ENCODE data around the gene FKBP11. TPM values are rescaled to one million over a fixed set of nuclear protein-coding genes. Genes with fewer than 3 reads are reported as not detected.

Gene FKBP11
- total RNA-seq, 1 donor from 2014 or later: 12.3 TPM

DNA sequence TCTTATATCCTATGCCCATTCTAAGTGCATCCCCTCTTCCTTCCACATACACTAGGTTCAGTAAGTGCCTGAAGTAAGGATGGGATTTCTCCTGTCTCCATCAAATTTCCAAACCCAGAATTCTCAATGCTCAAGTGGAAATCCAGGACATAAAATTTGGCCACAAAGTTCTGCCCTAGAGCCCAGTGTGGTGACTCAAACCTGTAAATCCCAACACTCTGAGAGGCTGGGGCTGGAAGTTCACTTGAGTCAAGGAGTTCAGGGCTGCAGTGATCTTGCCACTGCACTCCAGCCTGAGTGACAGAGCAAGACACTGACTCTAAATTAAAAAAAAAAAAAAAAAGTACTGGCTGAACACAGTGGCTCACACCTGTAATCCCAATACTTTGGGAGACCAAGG lies 36.5 kb upstream of the FKBP11 start:
- no peak for TF ChIP-seq CTCF (IDR thresholded peaks at IDR 0.05; ENCODE audit: partially characterized antibody, unreplicated experiment)
- Mint-ChIP-seq H3K27ac (ENCODE audit: unreplicated experiment) (no peak overlapping the region), H3K4me1 (ENCODE audit: low read depth, unreplicated experiment) (no peaks in the 10 kb centered on the region), H3K4me3 (ENCODE audit: unreplicated experiment) (no peak overlapping the region), H3K27me3 (ENCODE audit: unreplicated experiment) (no peaks in the 10 kb centered on the region), H3K9me3 (ENCODE audit: unreplicated experiment) (no peaks in the 10 kb centered on the region), H3K36me3 (ENCODE audit: unreplicated experiment) (no peaks in the 10 kb centered on the region)
- DNase-seq: no peak

DNA sequence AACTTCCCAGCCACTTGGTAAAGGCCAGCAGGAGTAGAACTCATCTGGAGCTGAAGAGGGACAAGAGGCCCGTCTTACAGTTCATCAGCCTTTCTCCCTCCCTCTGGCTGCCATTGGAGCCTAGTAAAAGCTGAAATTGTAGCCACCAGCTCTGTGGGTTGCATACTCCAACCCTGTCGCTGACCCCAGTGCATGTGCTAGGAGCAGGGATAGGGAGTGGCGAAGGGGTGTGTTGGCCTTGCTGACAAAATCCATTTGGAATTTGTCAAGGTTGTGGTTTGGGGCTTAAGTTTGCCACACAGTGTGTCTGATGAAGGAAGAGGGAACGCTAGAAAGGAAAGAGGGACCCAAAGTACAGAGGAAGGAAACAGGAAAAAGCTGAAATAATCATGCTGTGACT lies 36.0 kb upstream of the FKBP11 start:
- TF ChIP-seq CTCF (IDR thresholded peaks at IDR 0.05; ENCODE audit: partially characterized antibody, unreplicated experiment): no peak
- Mint-ChIP-seq H3K36me3 (ENCODE audit: unreplicated experiment) (no peaks in the 10 kb centered on the region), H3K4me1 (ENCODE audit: low read depth, unreplicated experiment) (peaks cover under 1% of the 10 kb centered on the region), H3K27ac (ENCODE audit: unreplicated experiment) (no peak overlapping the region), H3K4me3 (ENCODE audit: unreplicated experiment) (no peak overlapping the region), H3K9me3 (ENCODE audit: unreplicated experiment) (no peaks in the 10 kb centered on the region), H3K27me3 (ENCODE audit: unreplicated experiment) (no peaks in the 10 kb centered on the region)
- no peak for DNase-seq

GRCh38 chr12:48960834-48961233 lies 35.5 kb upstream of the FKBP11 start:
- Mint-ChIP-seq H3K27ac (ENCODE audit: unreplicated experiment) (no peak overlapping the region), H3K27me3 (ENCODE audit: unreplicated experiment) (no peaks in the 10 kb centered on the region), H3K4me3 (ENCODE audit: unreplicated experiment) (no peak overlapping the region), H3K36me3 (ENCODE audit: unreplicated experiment) (no peaks in the 10 kb centered on the region), H3K9me3 (ENCODE audit: unreplicated experiment) (no peaks in the 10 kb centered on the region), H3K4me1 (ENCODE audit: low read depth, unreplicated experiment) (peaks cover 5% of the 10 kb centered on the region)
- TF ChIP-seq CTCF (IDR thresholded peaks at IDR 0.05; ENCODE audit: partially characterized antibody, unreplicated experiment): no peak
- DNase-seq: no peak

GRCh38 chr12:48958049-48958388 lies 32.7 kb upstream of the FKBP11 start:
- no peak for DNase-seq
- H3K9me3 Mint-ChIP-seq (ENCODE audit: unreplicated experiment): no peaks in the 10 kb centered on the region
- peaks cover 13% of the 10 kb centered on the region for H3K4me1 Mint-ChIP-seq (ENCODE audit: low read depth, unreplicated experiment)
- no peak for TF ChIP-seq CTCF (IDR thresholded peaks at IDR 0.05; ENCODE audit: partially characterized antibody, unreplicated experiment)
- no peaks in the 10 kb centered on the region for H3K27me3 Mint-ChIP-seq (ENCODE audit: unreplicated experiment)
- no peaks in the 10 kb centered on the region for H3K36me3 Mint-ChIP-seq (ENCODE audit: unreplicated experiment)
- no peak overlapping the region for H3K27ac Mint-ChIP-seq (ENCODE audit: unreplicated experiment)
- peak overlapping the region; percentile 100 for H3K4me3 Mint-ChIP-seq (ENCODE audit: unreplicated experiment)

DNA sequence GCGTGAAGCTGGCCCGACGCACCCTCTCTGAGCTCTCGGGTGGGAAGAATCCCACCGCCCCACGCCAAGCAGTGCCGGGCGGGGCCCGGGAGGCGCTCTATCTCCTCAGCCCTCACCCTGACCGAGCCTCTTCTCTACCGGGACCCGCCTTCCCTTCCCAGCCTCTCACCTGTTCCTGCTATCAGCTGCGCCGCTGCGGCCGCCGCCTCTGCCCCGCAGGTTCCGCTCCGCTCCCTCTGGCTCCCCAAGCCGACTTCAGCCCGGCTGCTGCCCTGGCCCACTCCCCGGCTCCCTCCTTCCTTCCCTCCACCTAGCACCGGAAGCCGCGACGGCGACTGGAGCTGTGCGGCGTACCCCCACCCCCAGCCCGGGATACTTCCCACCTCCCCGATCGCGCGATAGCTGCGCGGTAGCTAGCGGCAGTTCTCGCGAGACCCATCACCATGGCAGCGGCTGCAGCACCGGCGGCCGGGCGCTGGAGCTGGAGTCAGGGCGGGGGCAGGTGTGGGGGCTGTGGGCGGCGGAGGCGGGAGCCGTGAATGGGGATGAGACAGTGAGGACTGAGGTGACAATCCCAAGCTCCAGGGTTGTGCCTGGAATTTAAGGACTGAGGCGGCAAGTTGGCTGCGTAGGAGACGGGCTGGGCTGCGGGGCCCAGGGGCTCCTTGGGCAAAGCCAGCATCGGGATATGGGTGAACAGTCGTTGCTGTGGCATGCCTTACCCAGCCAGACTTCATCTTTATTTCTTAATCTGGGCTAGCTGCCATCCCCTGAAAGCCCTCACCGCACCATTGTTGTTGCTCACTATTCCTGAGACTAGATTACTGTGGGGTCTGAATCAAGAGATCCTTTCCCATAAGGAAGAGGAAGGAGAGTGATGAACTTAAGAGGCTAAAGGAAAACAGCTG lies 32.1 kb upstream of the FKBP11 start, which contains the start of gene ARF3:
ARF3 (minus strand) TSS at position 347 of the 908 bp plus-strand sequence. CDS start 16,392 bp downstream, outside the sequence.
- Mint-ChIP-seq H3K27me3 (ENCODE audit: unreplicated experiment) (no peaks in the 10 kb centered on the region), H3K4me1 (ENCODE audit: low read depth, unreplicated experiment) (peaks cover 15% of the 10 kb centered on the region), H3K27ac (ENCODE audit: unreplicated experiment) (peak within 1 kb of the TSS; percentile 93), H3K9me3 (ENCODE audit: unreplicated experiment) (no peaks in the 10 kb centered on the region), H3K4me3 (ENCODE audit: unreplicated experiment) (peak within 1 kb of the TSS; percentile 100), H3K36me3 (ENCODE audit: unreplicated experiment) (no peaks in the 10 kb centered on the region)
- no peak for TF ChIP-seq CTCF (IDR thresholded peaks at IDR 0.05; ENCODE audit: partially characterized antibody, unreplicated experiment)
- DNase-seq: peak; percentile 97
